Osteocyte (in vitro differentiated cells): ENCODE measurements around the gene TMA7B. TPM values are rescaled to one million over a fixed set of nuclear protein-coding genes. Genes with fewer than 3 reads are reported as not detected.

ENCODE experiments used
- DNase-seq: peaks from one replicate; pipeline ENCODE4 v3.0.0; 2021; ENCODE audit warnings: mixed read lengths; ENCODE audit not compliant: unreplicated experiment; ENCODE audit errors: extremely low spot score
- H3K27ac Mint-ChIP-seq: one replicate; pipeline ENCODE4 v1.8.0; 2021; ENCODE audit warnings: mild to moderate bottlenecking, mixed read lengths; ENCODE audit not compliant: unreplicated experiment
- H3K27me3 Mint-ChIP-seq: one replicate; pipeline ENCODE4 v1.8.0; 2021; ENCODE audit warnings: mixed read lengths; ENCODE audit not compliant: unreplicated experiment
- H3K36me3 Mint-ChIP-seq: one replicate; pipeline ENCODE4 v1.8.0; 2021; ENCODE audit warnings: mixed read lengths; ENCODE audit not compliant: unreplicated experiment
- H3K4me1 Mint-ChIP-seq: one replicate; pipeline ENCODE4 v1.8.0; 2021; ENCODE audit warnings: mixed read lengths; ENCODE audit not compliant: unreplicated experiment
- H3K4me3 Mint-ChIP-seq: one replicate; pipeline ENCODE4 v1.8.0; 2021; ENCODE audit warnings: mild to moderate bottlenecking, moderate library complexity, mixed read lengths; ENCODE audit not compliant: unreplicated experiment
- H3K9me3 Mint-ChIP-seq: one replicate; pipeline ENCODE4 v1.8.0; 2021; ENCODE audit warnings: mixed read lengths; ENCODE audit not compliant: unreplicated experiment
- CTCF ChIP-seq: fragments of 200-600 bp; sonication (generic); IDR thresholded peaks from 2 replicates; pipeline ENCODE4 v1.5.0; 2021; ENCODE audit warnings: antibody characterized with exemption, mild to moderate bottlenecking, moderate library complexity
- total RNA-seq: library from RNA; stranded (reverse); gene quantifications from 2 replicates; pipeline ENCODE4 v1.2.1, GENCODE V29; 2021

The TMA7B gene
- total RNA-seq, 1 donor from 2014 or later = not detected

GRCh38 chr22:40006641-40007040 lies 46.4 kb downstream of the TMA7B start:
- H3K4me1 Mint-ChIP-seq = peaks cover 9% of the 10 kb centered on the region
- no peak for TF ChIP-seq CTCF
- H3K27ac Mint-ChIP-seq = no peak overlapping the region
- no peaks in the 10 kb centered on the region for H3K9me3 Mint-ChIP-seq
- no peaks in the 10 kb centered on the region for H3K36me3 Mint-ChIP-seq
- peaks cover 55% of the 10 kb centered on the region for H3K27me3 Mint-ChIP-seq
- H3K4me3 Mint-ChIP-seq = no peak overlapping the region
- no peak for DNase-seq

- H3K27ac Mint-ChIP-seq = no peak overlapping the region
- H3K4me3 Mint-ChIP-seq = no peak overlapping the region
- TF ChIP-seq CTCF = no peak
- no peaks in the 10 kb centered on the region for H3K36me3 Mint-ChIP-seq
- H3K27me3 Mint-ChIP-seq = peaks cover 50% of the 10 kb centered on the region
- peaks cover 9% of the 10 kb centered on the region for H3K4me1 Mint-ChIP-seq
- H3K9me3 Mint-ChIP-seq = no peaks in the 10 kb centered on the region
- no peak for DNase-seq
These were observed 47.9 kb downstream of the TMA7B start for GRCh38 chr22:40007853-40008710.

GRCh38 chr22:40008726-40009291 lies 48.6 kb downstream of the TMA7B start:
- no peak for TF ChIP-seq CTCF
- DNase-seq = no peak
- no peaks in the 10 kb centered on the region for H3K9me3 Mint-ChIP-seq
- no peak overlapping the region for H3K27ac Mint-ChIP-seq
- H3K4me3 Mint-ChIP-seq = no peak overlapping the region
- no peaks in the 10 kb centered on the region for H3K36me3 Mint-ChIP-seq
- H3K27me3 Mint-ChIP-seq = peaks cover 54% of the 10 kb centered on the region
- H3K4me1 Mint-ChIP-seq = peaks cover 9% of the 10 kb centered on the region

GRCh38 chr22:40009292-40009774 lies 49.1 kb downstream of the TMA7B start:
- Mint-ChIP-seq H3K4me1 (peaks cover 9% of the 10 kb centered on the region), H3K27me3 (peaks cover 58% of the 10 kb centered on the region), H3K36me3 (no peaks in the 10 kb centered on the region), H3K9me3 (no peaks in the 10 kb centered on the region), H3K4me3 (no peak overlapping the region), H3K27ac (no peak overlapping the region)
- DNase-seq = no peak
- TF ChIP-seq CTCF = no peak

GRCh38 chr22:40009951-40010671 lies 49.9 kb downstream of the TMA7B start:
- no peak overlapping the region for H3K27ac Mint-ChIP-seq
- peaks cover 9% of the 10 kb centered on the region for H3K4me1 Mint-ChIP-seq
- H3K36me3 Mint-ChIP-seq = no peaks in the 10 kb centered on the region
- H3K9me3 Mint-ChIP-seq = no peaks in the 10 kb centered on the region
- DNase-seq = no peak
- no peak overlapping the region for H3K4me3 Mint-ChIP-seq
- H3K27me3 Mint-ChIP-seq = peaks cover 63% of the 10 kb centered on the region
- no peak for TF ChIP-seq CTCF
